ENCODE data around the gene GALNT9.

DNA sequence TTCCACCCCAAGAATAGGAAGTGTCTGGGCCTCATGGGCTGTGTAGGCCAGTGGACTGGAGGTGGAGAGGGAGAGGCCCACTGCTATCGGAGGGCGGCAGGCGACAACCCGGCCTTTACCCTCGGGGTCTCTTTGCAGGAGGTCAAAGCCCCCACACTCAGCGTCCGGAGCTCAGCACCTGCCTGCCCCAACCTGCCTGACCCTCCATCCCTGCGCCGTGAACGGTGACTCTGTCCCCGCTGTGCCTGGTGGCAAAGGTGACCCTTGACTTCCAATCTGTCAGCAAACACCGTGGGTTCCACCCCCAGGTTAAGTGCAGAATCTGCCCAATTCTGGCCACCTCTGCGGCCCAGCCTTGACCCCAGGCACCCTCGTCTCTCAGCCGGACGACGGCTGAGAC lies 15.7 kb upstream of the GALNT9 start:
- TF ChIP-seq, protein P1, sequence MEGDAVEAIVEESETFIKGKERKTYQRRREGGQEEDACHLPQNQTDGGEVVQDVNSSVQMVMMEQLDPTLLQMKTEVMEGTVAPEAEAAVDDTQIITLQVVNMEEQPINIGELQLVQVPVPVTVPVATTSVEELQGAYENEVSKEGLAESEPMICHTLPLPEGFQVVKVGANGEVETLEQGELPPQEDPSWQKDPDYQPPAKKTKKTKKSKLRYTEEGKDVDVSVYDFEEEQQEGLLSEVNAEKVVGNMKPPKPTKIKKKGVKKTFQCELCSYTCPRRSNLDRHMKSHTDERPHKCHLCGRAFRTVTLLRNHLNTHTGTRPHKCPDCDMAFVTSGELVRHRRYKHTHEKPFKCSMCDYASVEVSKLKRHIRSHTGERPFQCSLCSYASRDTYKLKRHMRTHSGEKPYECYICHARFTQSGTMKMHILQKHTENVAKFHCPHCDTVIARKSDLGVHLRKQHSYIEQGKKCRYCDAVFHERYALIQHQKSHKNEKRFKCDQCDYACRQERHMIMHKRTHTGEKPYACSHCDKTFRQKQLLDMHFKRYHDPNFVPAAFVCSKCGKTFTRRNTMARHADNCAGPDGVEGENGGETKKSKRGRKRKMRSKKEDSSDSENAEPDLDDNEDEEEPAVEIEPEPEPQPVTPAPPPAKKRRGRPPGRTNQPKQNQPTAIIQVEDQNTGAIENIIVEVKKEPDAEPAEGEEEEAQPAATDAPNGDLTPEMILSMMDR (IDR thresholded peaks at IDR 0.05), result no peak
- TF ChIP-seq POLR2AphosphoS5 (IDR thresholded peaks at IDR 0.05), result no peak
